ENCODE measurements around the gene FBXO45. TPM values are rescaled to one million over a fixed set of nuclear protein-coding genes. Genes with fewer than 3 reads are reported as not detected.

The FBXO45 gene
- total and polyA plus RNA-seq, 9 of the 15 experiments (the other 6 are each of a cell fraction or from before 2014, with no cell fraction given), result 15.2 to 52.8 (median 37.0) TPM

DNA sequence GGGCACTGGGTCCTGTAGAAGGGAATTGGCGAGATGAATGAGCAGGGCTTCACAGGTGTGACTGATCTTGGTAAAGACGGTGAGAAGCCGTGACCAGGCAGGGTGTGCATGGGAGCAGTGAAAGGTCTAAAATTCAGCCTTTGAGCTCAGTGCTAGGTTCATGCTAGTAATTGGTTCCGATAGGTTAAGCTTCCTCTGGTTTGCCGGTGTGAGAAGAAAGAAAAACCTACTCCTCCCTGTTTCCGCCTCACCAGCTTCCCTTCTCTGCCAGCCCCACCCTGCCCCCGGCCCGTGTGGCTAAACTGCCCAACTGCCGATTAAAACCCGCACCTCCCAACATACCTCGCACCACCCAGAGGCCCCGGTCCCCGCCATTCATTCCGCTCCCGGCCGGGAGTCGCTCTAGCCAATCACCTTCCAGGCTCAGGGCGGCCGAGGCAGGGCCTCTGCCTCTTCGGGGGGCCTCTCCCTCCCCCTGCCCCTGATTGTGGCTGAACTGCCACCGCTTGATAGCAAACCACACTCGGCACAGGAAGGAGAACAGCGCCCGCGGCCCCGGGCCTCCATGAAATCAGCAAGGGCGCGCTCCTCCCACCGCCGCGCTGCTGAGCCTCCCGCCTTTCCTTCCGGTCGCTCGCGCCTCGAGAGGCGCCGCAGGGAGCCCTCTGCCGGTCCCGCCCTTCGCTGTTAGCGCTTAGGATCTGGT, 63.7 kb downstream of the FBXO45 start (continued):
- TF ChIP-seq, protein P1, sequence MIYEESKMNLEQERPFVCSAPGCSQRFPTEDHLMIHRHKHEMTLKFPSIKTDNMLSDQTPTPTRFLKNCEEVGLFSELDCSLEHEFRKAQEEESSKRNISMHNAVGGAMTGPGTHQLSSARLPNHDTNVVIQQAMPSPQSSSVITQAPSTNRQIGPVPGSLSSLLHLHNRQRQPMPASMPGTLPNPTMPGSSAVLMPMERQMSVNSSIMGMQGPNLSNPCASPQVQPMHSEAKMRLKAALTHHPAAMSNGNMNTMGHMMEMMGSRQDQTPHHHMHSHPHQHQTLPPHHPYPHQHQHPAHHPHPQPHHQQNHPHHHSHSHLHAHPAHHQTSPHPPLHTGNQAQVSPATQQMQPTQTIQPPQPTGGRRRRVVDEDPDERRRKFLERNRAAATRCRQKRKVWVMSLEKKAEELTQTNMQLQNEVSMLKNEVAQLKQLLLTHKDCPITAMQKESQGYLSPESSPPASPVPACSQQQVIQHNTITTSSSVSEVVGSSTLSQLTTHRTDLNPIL (CRISPR knock-in tag; IDR thresholded peaks at IDR 0.05), result 0 out of 2 replicates have a peak, but pooled peaks have one; percentile 40
- TF ChIP-seq CBX2 (IDR thresholded peaks at IDR 0.05; ENCODE audit: insufficient read depth, low read length, poor library complexity, severe bottlenecking) (no peak), NR2C1 (IDR thresholded peaks at IDR 0.05) (peak; percentile 58), NR2C1 (tag; IDR thresholded peaks at IDR 0.05) (peak; percentile 88), FOXJ2 (tag; IDR thresholded peaks at IDR 0.05) (no peak), L3MBTL2 (IDR thresholded peaks at IDR 0.05) (peak; percentile 88), PYGO2 (tag; IDR thresholded peaks at IDR 0.05) (no peak), HDAC2 (IDR thresholded peaks at IDR 0.05) (0 out of 2 replicates have a peak, but pooled peaks have one; percentile 48), HNRNPL (IDR thresholded peaks at IDR 0.05; ENCODE audit: low read depth, low read length) (peak; percentile 84), ZNF785 (CRISPR knock-in tag; IDR thresholded peaks at IDR 0.05) (no peak), POLR2G (IDR thresholded peaks at IDR 0.05; ENCODE audit: low read depth, low read length) (peak; percentile 92), JUN (IDR thresholded peaks at IDR 0.05; ENCODE audit: borderline replicate concordance, low read depth, low read length) (no peak; the same call in 1 of the 2 replicates), JUN (CRISPR knock-in tag; IDR thresholded peaks at IDR 0.05; ENCODE audit: borderline replicate concordance) (peak; percentile 77; the same call in 1 of the 2 replicates), SMARCE1 (IDR thresholded peaks at IDR 0.05) (peak; percentile 55; the same call in 1 of the 2 replicates), GTF2F1 (IDR thresholded peaks at IDR 0.05; ENCODE audit: low read depth, low read length) (no peak; the same call in 1 of the 2 replicates), TAF1 (IDR thresholded peaks at IDR 0.05; ENCODE audit: control insufficient read depth, extremely low read depth, insufficient read depth, low read length, severe bottlenecking) (peak; percentile 85), HDAC1 (IDR thresholded peaks at IDR 0.05) (peak in 1 of 2 experiments; percentile 64; a peak in 2 of 4 replicates), ZNF316 (IDR thresholded peaks at IDR 0.05) (no peak), OTX1 (CRISPR knock-in tag; IDR thresholded peaks at IDR 0.05) (no peak)
- TF ChIP-seq, protein P2, sequence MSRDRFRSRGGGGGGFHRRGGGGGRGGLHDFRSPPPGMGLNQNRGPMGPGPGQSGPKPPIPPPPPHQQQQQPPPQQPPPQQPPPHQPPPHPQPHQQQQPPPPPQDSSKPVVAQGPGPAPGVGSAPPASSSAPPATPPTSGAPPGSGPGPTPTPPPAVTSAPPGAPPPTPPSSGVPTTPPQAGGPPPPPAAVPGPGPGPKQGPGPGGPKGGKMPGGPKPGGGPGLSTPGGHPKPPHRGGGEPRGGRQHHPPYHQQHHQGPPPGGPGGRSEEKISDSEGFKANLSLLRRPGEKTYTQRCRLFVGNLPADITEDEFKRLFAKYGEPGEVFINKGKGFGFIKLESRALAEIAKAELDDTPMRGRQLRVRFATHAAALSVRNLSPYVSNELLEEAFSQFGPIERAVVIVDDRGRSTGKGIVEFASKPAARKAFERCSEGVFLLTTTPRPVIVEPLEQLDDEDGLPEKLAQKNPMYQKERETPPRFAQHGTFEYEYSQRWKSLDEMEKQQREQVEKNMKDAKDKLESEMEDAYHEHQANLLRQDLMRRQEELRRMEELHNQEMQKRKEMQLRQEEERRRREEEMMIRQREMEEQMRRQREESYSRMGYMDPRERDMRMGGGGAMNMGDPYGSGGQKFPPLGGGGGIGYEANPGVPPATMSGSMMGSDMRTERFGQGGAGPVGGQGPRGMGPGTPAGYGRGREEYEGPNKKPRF (IDR thresholded peaks at IDR 0.05; ENCODE audit: low read depth, low read length), result no peak
- TF ChIP-seq, protein P3, sequence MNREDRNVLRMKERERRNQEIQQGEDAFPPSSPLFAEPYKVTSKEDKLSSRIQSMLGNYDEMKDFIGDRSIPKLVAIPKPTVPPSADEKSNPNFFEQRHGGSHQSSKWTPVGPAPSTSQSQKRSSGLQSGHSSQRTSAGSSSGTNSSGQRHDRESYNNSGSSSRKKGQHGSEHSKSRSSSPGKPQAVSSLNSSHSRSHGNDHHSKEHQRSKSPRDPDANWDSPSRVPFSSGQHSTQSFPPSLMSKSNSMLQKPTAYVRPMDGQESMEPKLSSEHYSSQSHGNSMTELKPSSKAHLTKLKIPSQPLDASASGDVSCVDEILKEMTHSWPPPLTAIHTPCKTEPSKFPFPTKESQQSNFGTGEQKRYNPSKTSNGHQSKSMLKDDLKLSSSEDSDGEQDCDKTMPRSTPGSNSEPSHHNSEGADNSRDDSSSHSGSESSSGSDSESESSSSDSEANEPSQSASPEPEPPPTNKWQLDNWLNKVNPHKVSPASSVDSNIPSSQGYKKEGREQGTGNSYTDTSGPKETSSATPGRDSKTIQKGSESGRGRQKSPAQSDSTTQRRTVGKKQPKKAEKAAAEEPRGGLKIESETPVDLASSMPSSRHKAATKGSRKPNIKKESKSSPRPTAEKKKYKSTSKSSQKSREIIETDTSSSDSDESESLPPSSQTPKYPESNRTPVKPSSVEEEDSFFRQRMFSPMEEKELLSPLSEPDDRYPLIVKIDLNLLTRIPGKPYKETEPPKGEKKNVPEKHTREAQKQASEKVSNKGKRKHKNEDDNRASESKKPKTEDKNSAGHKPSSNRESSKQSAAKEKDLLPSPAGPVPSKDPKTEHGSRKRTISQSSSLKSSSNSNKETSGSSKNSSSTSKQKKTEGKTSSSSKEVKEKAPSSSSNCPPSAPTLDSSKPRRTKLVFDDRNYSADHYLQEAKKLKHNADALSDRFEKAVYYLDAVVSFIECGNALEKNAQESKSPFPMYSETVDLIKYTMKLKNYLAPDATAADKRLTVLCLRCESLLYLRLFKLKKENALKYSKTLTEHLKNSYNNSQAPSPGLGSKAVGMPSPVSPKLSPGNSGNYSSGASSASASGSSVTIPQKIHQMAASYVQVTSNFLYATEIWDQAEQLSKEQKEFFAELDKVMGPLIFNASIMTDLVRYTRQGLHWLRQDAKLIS (CRISPR knock-in tag; IDR thresholded peaks at IDR 0.05), result 0 out of 2 replicates have a peak, but pooled peaks have one; percentile 70
